Gastroesophageal sphincter (tissue), 4 donors: ENCODE results near the gene SHISA7. TPM values are rescaled to one million over a fixed set of nuclear protein-coding genes. Genes with fewer than 3 reads are reported as not detected.

Experiments
- ATAC-seq: fragments of 150-250 bp; one replicate; pipeline ENCODE4 v1.9.1; 2016; ENCODE audit warnings: mild to moderate bottlenecking, moderate library complexity
- H3K27ac ChIP-seq, 4 donors: fragments of 200-600 bp; sonication (generic) in 3 of 4; 1 replicate in 3 of 4; 2 replicates in 1 of 4; pipeline ENCODE4 v1.5.1; 2016 to 2019
- H3K27me3 ChIP-seq: fragments of 200-600 bp; sonication (generic); one replicate; pipeline ENCODE4 v1.5.1; 2019
- H3K36me3 ChIP-seq, 2 donors: fragments of 200-600 bp; sonication (generic); one replicate each; pipeline ENCODE4 v1.5.1; 2019; ENCODE audit warnings: control low read depth in 1 of 2
- H3K4me1 ChIP-seq, 3 donors: fragments of 200-600 bp; sonication (generic); 1 replicate in 2 of 3; 2 replicates in 1 of 3; pipeline ENCODE4 v1.5.1; 2016 to 2019; ENCODE audit warnings: control low read depth in 2 of 3
- H3K4me3 ChIP-seq, 2 donors: fragments of 200-600 bp; sonication (generic); one replicate each; pipeline ENCODE4 v1.5.1; 2019; ENCODE audit warnings: mild to moderate bottlenecking in 1 of 2, moderate library complexity in 1 of 2
- H3K9me3 ChIP-seq, 3 donors: fragments of 200-600 bp; sonication (generic); one replicate each; pipeline ENCODE4 v1.5.1; 2017 to 2019; ENCODE audit warnings: control low read depth in 2 of 3
- CTCF ChIP-seq, 4 experiments: fragments of 200-600 bp in 2 of 4; fragments of 450-650 bp in 2 of 4; sonication (generic) in 1 of 4; IDR thresholded peaks; one replicate each; pipeline ENCODE4 v1.5.1; 2017 to 2019; ENCODE audit warnings: antibody characterized with exemption in 4 of 4, mild to moderate bottlenecking in 2 of 4, moderate library complexity in 2 of 4
- EP300 ChIP-seq: sonication (generic); formaldehyde crosslinking; IDR thresholded peaks from one replicate; pipeline ENCODE4 v1.6.1; 2017; ENCODE audit warnings: antibody characterized with exemption, mild to moderate bottlenecking
- POLR2A ChIP-seq, 2 donors: fragments of 450-650 bp; IDR thresholded peaks; one replicate each; pipeline ENCODE4 v1.6.1; 2017; ENCODE audit warnings: antibody characterized with exemption in 2 of 2, mild to moderate bottlenecking in 2 of 2, moderate library complexity in 1 of 2
- POLR2AphosphoS5 ChIP-seq: sonication (generic); formaldehyde crosslinking; IDR thresholded peaks from one replicate; pipeline ENCODE4 v1.6.1; 2017; ENCODE audit warnings: antibody characterized with exemption
- WGBS, 2 donors: methylation state at CpG; one replicate each; pipeline ENCODE4 v1.1.5; 2018; ENCODE audit warnings: low coverage in 1 of 2; 5-methylcytosine and 5-hydroxymethylcytosine counted together
- total RNA-seq, 4 donors: library from RNA; depleted of rRNA; stranded (reverse); fragments of >200 nt; gene quantifications; one replicate each; pipeline ENCODE4 v1.1.0, GENCODE V29; 2016

SHISA7 gene
- total RNA-seq, 4 donors from 2014 or later, result not detected

DNA sequence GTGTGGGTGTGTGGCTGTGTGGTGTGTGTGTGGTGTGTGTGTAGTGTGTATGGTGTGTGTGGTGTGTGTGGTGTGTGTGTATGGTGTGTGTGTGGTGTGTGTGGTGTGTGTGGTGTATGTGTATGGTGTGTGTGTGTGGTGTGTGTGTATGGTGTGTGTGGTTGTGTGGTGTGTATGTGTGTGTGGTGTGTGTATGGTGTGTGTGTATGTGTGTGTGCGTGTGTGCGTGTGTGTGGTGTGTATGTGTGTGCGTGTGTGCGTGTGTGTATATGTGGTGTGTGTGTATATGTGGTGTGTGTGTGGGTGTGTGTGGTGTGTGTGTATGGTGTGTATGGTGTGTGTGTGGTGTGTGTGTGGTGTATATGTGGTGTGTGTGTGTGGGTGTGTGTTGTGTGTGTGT lies 8.1 kb downstream of the SHISA7 start:
- Histone ChIP-seq H3K9me3 (no peaks in the 10 kb centered on the region), H3K27me3 (peaks cover 89% of the 10 kb centered on the region), H3K4me3 (no peak overlapping the region), H3K4me1 (peaks cover 0 to 9% (median 0%) of the 10 kb centered on the region in 3 donors), H3K27ac (no peak overlapping the region), H3K36me3 (no peaks in the 10 kb centered on the region)
- TF ChIP-seq POLR2AphosphoS5 (no peak), POLR2A (IDR thresholded peaks at IDR 0.05) (no peak), CTCF (IDR thresholded peaks at IDR 0.05) (no peak), EP300 (no peak)
- ATAC-seq, result no peak
- 91 to 100% methylated on average over 3 to 4 of the region's 4 CpGs for WGBS, 2 donors

DNA sequence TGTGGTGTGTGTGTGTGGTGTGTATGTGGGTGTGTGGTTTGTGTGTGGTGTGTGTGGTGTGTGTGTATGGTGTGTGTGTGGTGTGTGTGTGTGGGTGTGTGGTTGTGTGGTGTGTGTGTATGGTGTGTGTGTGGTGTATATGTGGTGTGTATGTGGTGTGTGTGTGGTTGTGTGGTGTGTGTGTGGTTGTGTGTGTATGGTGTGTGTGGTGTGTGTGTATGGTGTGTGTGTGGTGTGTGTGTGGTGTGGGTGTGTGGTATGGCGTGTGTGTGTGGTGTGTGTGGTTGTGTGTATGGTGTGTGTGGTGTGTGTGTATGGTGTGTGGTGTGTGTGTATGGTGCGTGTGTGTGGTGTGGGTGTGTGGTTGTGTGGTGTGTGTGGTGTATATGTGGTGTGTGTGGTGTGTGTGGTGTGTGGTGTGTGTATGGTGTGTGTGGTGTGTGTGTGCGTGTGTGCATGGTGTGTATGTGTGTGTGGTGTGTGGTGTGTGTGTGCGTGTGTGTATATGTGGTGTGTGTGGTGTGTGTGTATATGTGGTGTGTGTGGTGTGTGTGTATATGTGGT lies 8.7 kb downstream of the SHISA7 start:
- H3K27me3 ChIP-seq, result peaks cover 89% of the 10 kb centered on the region
- no peaks in the 10 kb centered on the region for H3K36me3 ChIP-seq
- 67 to 69% methylated on average over 4 of the region's 4 CpGs for WGBS, 2 donors

GRCh38 chr19:55433292-55433691 lies 9.8 kb downstream of the SHISA7 start:
- H3K27ac ChIP-seq, result no peak overlapping the region
- no peaks in the 10 kb centered on the region for H3K9me3 ChIP-seq
- no peak overlapping the region for H3K4me3 ChIP-seq
- TF ChIP-seq EP300 (no peak), POLR2A (IDR thresholded peaks at IDR 0.05) (no peak), CTCF (IDR thresholded peaks at IDR 0.05) (no peak), POLR2AphosphoS5 (no peak)
- H3K27me3 ChIP-seq, result peaks cover 89% of the 10 kb centered on the region
- no CpG with 5 or more reads among the region's 48 CpGs for WGBS, 2 donors
- no peaks in the 10 kb centered on the region for H3K36me3 ChIP-seq
- H3K4me1 ChIP-seq, result peaks cover 0 to 9% (median 0%) of the 10 kb centered on the region in 3 donors
- ATAC-seq, result no peak

More for the DNA sequence above, 8.7 kb downstream of the SHISA7 start:
- Histone ChIP-seq H3K4me1 (peaks cover 0 to 9% (median 0%) of the 10 kb centered on the region in 3 donors), H3K9me3 (no peaks in the 10 kb centered on the region), H3K4me3 (no peak overlapping the region), H3K27ac (no peak overlapping the region)
- ATAC-seq, result no peak
- TF ChIP-seq EP300 (no peak), CTCF (IDR thresholded peaks at IDR 0.05) (no peak), POLR2A (IDR thresholded peaks at IDR 0.05) (no peak), POLR2AphosphoS5 (no peak)

DNA sequence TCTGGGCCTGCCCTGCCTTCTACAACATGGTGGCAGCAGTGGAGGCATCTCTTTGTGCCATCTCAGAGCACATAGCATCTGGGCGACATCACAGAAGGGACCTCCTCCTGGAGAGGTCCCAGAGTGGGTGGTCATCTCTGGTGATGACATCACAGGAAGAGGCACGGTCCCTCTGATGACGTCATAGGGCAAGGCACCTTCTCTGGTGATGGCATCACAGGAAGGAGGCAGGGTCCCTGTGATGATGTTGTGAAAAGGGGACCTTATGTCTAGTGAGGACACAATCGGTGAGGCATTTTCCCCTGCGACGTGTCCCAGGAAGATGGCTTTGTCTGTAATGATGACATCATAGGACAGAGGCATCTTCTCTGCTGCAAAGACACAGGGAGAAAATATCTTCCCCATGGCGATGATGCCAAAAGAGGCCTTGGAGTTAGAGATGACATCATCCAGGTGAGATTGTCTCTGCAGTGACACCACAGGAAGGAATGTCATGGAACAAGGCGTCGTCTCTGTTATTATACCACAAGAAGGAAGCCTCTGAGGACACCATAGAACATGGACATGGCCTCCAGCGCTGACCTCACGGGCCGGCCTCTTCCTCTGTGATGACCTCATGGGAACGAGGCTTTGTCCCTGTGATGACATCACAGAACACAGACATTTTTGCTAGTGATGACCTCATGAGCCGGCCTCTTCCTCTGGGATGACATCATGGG lies 10.7 kb downstream of the SHISA7 start:
- Histone ChIP-seq H3K27ac (no peak overlapping the region), H3K4me1 (peaks cover 0 to 9% (median 0%) of the 10 kb centered on the region in 3 donors), H3K4me3 (no peak overlapping the region), H3K36me3 (no peaks in the 10 kb centered on the region), H3K27me3 (peaks cover 89% of the 10 kb centered on the region), H3K9me3 (no peaks in the 10 kb centered on the region)
- no peak for ATAC-seq
- TF ChIP-seq CTCF (IDR thresholded peaks at IDR 0.05) (no peak), POLR2AphosphoS5 (no peak), POLR2A (IDR thresholded peaks at IDR 0.05) (no peak), EP300 (no peak)
- WGBS, 2 donors, result 89 to 91% methylated on average over 7 of the region's 14 CpGs

- Histone ChIP-seq H3K27me3 (peaks cover 87% of the 10 kb centered on the region), H3K4me3 (no peak overlapping the region), H3K9me3 (no peaks in the 10 kb centered on the region), H3K27ac (no peak overlapping the region), H3K4me1 (peaks cover 0 to 9% (median 0%) of the 10 kb centered on the region in 3 donors), H3K36me3 (no peaks in the 10 kb centered on the region)
- TF ChIP-seq POLR2AphosphoS5 (no peak), EP300 (no peak), CTCF (IDR thresholded peaks at IDR 0.05) (no peak), POLR2A (IDR thresholded peaks at IDR 0.05) (no peak)
- 100% methylated on average over 1 of the region's 1 CpG for WGBS, 2 donors
- no peak for ATAC-seq
Measured at GRCh38 chr19:55431183-55431582, 11.9 kb downstream of the SHISA7 start.
